ES-I3 (cell line): ENCODE data around the gene EIF4H.

ENCODE experiments used
- H3K36me3 ChIP-seq: 2 replicates; pipeline ENCODE4 v1.6.1; 2013; ENCODE audit warnings: mild to moderate bottlenecking, low read length, control low read depth, moderate library complexity; ENCODE audit not compliant: insufficient read depth
- H3K4me1 ChIP-seq: 2 replicates; pipeline ENCODE4 v1.6.1; 2013; ENCODE audit warnings: mild to moderate bottlenecking, control low read depth, low read length; ENCODE audit not compliant: insufficient read depth
- H3K9ac ChIP-seq: 2 replicates; pipeline ENCODE4 v1.6.1; 2013; ENCODE audit warnings: low read depth, mild to moderate bottlenecking, low read length, moderate library complexity
- H3K9me3 ChIP-seq: 2 replicates; pipeline ENCODE4 v1.6.1; 2013; ENCODE audit warnings: mild to moderate bottlenecking, low read length, moderate library complexity; ENCODE audit not compliant: control insufficient read depth, insufficient read depth

The EIF4H gene

GRCh38 chr7:74230446-74231231 is 56.5 kb downstream of the EIF4H start:
- Histone ChIP-seq H3K4me1 (no peaks in the 10 kb centered on the region), H3K36me3 (peaks cover 17% of the 10 kb centered on the region), H3K9ac (no peak overlapping the region), H3K9me3 (no peaks in the 10 kb centered on the region)

DNA sequence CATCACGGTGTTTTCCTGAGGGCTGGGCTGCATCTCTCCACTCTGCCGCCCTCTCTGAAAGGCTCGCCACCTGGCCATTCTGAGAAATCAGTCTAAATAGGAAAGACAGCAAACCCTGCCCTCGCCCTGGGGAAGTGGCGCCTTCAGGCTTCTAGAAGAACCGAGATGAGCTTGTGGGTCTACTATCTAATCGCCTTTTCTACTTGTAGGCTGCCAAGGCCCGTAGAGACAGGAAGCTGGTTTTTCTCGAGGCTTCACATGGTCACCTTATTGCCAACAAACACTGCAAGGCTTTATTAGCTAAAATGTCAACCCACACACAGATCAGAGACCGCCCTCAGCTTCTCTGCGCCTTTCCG is 57.1 kb downstream of the EIF4H start:
- Histone ChIP-seq H3K36me3 (peaks cover 21% of the 10 kb centered on the region), H3K4me1 (no peaks in the 10 kb centered on the region), H3K9ac (no peak overlapping the region), H3K9me3 (no peaks in the 10 kb centered on the region)

DNA sequence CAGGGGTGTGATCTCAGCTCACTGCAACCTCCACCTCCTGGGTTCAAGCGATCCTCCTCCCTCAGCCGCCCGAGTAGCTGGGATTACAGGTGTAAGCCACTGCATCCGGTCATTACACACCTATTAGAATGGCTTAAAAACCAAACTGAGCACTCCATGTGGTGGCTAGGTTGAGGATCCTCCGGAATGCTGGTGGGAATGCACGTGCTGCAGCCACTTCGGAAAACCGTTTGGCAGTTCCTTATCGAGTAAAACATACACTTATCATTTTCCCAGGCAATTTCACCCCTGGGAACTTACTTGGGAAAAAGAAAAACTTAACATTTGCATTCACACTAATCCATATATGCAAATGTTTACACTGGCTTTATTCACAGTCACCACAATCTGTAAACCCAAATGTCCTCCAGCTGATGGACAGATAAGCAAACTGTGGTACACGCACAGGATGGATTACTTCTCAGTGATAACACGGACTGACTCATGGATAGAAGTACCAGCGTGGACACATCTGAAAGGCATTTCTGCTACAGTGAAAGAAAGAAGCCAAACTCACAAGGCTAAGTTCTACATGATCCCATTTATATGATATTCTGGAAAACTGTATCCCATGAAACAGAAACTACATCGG is 59.6 kb downstream of the EIF4H start:
- no peaks in the 10 kb centered on the region for H3K4me1 ChIP-seq
- no peaks in the 10 kb centered on the region for H3K9me3 ChIP-seq
- peaks cover 34% of the 10 kb centered on the region for H3K36me3 ChIP-seq
- H3K9ac ChIP-seq, result no peak overlapping the region

GRCh38 chr7:74235518-74236268 is 61.5 kb downstream of the EIF4H start:
- Histone ChIP-seq H3K36me3 (peaks cover 44% of the 10 kb centered on the region), H3K9ac (no peak overlapping the region), H3K9me3 (no peaks in the 10 kb centered on the region), H3K4me1 (no peaks in the 10 kb centered on the region)

DNA sequence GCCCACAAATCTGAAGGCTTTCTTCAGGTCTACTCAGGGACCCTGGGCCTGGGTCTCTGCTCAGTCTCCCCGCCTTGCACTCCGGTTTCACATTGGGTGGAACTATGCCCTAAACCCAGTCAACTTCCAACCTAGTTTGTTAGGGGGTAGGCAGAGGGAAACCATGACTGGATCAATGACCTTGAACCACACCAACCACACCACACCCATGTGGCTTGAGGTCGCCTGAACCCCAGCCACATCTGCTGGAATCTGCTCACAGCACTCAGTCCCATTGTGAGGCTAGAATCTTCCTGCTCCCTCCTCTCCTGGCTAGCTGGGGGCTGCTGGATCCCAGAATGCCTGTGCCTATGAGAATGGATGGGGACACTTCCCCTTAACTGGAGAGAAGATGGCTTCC is 62.1 kb downstream of the EIF4H start:
- H3K36me3 ChIP-seq, result peaks cover 43% of the 10 kb centered on the region
- no peaks in the 10 kb centered on the region for H3K4me1 ChIP-seq
- no peak overlapping the region for H3K9ac ChIP-seq

GRCh38 chr7:74240482-74240881 is 66.3 kb downstream of the EIF4H start:
- no peaks in the 10 kb centered on the region for H3K9me3 ChIP-seq
- peaks cover 40% of the 10 kb centered on the region for H3K36me3 ChIP-seq
- H3K4me1 ChIP-seq, result no peaks in the 10 kb centered on the region
- H3K9ac ChIP-seq, result no peak overlapping the region

More for the DNA sequence above, 62.1 kb downstream of the EIF4H start:
- no peaks in the 10 kb centered on the region for H3K9me3 ChIP-seq

DNA sequence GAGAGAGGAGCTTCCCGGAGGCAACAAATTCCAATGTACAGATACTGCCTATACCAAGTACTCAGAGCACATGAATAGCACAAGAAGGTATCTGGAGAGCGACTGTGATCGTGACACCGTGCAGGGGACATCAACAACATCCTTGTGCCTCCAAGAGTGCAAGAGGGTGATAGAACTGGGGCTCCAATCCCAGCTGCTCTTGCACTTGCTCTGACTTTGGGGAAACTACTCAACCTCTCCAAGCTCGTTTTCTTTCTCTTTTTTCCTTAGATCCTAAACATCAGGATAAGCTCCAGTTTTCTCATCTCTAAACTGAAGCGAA is 67.9 kb downstream of the EIF4H start:
- H3K4me1 ChIP-seq, result no peaks in the 10 kb centered on the region
- H3K9ac ChIP-seq, result no peak overlapping the region
- H3K9me3 ChIP-seq, result no peaks in the 10 kb centered on the region
- peaks cover 28% of the 10 kb centered on the region for H3K36me3 ChIP-seq

DNA sequence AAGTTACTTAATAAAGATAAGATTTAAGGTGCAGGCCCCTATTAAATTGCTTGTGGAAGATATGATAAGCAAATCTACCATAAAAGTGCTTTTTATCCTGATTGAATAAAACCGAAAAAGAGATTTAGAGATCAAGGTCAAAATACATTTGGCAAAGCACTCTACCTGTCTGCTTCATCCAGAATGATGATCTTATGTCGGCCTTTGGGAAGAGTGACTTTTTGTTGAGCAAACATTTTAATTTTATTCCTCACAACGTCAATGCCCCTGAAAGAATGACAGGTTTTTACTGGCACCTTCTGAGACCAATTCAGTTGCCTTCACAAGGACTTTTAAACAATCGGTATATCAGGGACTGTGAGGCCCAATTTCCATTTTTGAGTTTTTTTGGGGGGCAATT is 72.3 kb downstream of the EIF4H start:
- no peak overlapping the region for H3K9ac ChIP-seq
- peaks cover 30% of the 10 kb centered on the region for H3K36me3 ChIP-seq
- no peaks in the 10 kb centered on the region for H3K4me1 ChIP-seq
- H3K9me3 ChIP-seq, result no peaks in the 10 kb centered on the region
